NCI-H2227 (cell line): ENCODE data around the gene MRPL18.
"Not testable (repeated sequence)": the region's sequence is repeated elsewhere in the genome, so short reads cannot be mapped to it uniquely, and the experiment has no call there.

ENCODE experiments used
- DNase-seq: peaks from one replicate; lab custom pipeline; 2025; ENCODE audit not compliant: unreplicated experiment; lab: John Stamatoyannopoulos, UW

The MRPL18 gene

DNA sequence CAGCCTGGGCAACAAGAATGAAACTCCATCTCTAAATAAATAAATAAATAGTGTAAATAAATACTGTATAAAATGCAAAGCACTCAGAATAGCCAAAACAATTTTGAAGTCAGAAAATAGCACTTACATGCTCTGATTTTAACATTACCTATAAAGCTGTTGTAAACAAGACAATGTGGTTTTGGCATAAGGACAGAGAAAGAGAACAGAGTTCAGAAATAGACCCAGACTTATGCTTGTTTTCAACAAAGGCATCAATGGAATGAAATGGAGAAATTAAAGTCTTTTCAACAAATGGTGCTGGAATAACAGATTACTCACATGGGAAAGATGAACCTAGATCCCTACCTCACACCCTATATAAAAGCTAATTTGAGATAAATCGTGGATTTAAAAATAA lies 18.1 kb upstream of the MRPL18 start:
- no peak for DNase-seq

- DNase-seq = no peak
Measured at GRCh38 chr6:159777240-159777904, 12.9 kb upstream of the MRPL18 start.

GRCh38 chr6:159778131-159778530 lies 12.1 kb upstream of the MRPL18 start:
- DNase-seq = no peak

GRCh38 chr6:159778542-159779103 lies 11.6 kb upstream of the MRPL18 start:
- no peak for DNase-seq

- DNase-seq = no peak
Measured at GRCh38 chr6:159788276-159788675, 2.0 kb upstream of the MRPL18 start.

DNA sequence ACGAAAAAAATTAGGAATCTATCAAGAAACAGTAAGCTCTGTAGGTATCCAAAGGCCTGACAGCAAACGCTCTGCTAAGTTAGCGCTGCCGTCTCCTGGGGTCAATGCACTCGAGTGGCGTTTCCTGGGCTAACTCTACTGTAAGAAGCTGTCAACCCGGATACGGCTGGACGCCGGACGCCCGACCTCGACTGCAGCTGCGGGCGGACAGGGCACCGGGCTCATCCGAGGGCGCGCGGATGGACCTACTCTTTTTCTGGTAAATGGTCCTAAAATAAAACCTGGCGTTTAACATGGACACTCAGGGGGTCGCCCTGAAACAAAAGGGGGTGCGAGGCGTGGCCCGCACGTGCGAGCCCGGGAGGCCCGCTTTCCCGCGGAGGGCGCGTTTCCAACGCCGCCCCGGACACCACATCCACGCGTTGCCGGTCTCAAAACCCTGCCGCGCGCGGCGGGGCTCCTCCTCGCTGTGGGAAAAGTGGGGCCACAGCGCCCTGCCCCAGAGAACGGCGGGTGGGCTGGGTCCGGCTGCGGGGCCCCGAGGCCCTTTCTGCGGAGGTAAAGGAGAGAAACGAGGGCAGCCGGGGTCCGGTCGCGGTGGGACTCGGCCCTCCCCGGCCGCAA lies 1.4 kb upstream of the MRPL18 start:
- no peak for DNase-seq

DNA sequence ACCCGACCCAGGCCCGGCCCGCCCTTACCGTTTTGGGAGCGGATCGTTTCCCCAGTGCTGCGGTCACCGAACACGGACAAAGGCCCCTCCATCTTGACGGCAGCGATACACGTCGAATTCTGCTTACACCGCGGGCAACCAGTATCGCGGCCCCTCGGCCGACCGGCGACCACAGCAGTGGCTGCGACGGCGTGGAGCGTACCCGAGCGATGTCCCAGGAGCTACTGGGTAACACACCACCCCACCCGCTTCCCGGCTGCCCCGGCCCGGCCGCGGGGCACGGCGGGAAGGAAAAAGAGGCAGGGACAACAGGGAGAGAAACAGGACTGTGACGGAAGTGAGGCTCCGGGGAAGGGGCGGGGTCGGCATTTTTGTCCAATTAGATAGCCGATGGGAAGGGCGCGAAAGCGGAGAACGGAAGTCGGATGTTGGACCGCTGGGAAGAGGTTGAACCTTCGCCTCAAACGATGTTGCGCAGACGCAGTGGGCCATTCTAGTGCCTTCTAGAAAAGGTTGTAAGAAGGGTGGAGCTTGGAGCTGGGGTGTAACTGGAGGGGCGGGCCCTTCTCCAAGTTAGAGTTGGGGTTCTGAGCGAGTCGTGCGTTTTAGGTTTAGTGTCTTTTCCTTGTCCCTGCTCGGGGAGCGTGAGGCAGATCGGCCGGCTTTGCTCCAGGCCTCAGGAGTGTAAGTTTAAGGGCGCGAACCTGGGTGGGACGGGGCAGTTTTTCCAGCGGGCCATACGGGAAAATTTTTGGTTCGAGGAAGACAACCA lies 704 bp upstream of the MRPL18 start, which contains the start of gene TCP1:
Gene TCP1 (minus strand): TSS at position 226 of the 772 bp plus-strand sequence. CDS start 134 bp downstream, at position 92.
- DNase-seq = peak; percentile 98

DNA sequence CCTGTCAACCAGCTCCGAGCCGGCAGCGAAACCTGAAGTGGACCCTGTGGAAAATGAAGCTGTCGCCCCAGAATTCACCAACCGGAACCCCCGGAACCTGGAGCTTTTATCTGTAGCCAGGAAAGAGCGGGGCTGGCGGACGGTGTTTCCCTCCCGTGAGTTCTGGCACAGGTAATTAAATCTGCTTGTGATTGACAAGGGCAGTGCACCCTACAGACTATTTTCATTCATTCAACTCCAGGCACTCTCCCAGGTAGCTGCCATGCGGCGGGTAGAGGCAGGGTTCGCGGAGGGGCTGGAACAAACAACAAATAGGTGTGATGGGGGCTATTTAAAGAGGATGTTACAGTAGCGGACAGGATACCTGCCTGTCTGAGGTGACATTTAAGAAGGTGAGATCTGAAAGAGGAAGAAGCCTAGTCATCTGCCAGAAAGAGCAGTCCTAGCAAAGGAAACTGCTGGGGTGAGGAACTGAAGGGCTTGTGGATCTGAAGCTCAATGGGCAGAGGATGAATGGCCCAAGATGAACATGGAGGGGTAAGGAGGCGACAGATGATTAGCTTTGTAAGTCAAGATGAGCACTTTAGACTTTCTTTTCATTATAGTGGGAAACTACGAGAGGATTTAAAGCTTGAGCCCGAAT lies 810 bp downstream of the MRPL18 start:
- DNase-seq = no peak

DNA sequence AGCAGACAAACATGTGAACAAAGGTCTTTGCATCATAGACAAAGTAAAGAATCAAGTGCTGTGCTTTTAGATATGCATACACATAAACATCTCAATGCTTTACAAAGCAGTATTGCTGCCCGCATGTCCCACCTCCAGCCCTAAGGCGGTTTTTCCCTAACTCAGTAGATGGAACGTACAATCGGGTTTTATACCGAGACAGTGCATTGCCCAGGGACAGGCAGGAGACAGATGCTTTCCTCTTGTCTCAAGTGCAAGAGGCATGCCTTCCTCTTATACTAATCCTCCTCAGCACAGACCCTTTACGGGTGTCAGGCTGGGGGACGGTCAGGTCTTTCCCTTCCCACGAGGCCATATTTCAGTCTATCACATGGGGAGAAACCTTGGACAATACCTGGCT lies 4.7 kb downstream of the MRPL18 start:
- DNase-seq = not testable (repeated sequence)

- DNase-seq = no peak
Measured at GRCh38 chr6:159797554-159797953, 7.3 kb downstream of the MRPL18 start.

- no peak for DNase-seq
Measured at GRCh38 chr6:159800141-159800865, 10.0 kb downstream of the MRPL18 start, which contains the start of gene PNLDC1. TSS of gene PNLDC1 (plus strand) at chr6:159800276. CDS start at chr6:159800308, 32 bp downstream.

DNA sequence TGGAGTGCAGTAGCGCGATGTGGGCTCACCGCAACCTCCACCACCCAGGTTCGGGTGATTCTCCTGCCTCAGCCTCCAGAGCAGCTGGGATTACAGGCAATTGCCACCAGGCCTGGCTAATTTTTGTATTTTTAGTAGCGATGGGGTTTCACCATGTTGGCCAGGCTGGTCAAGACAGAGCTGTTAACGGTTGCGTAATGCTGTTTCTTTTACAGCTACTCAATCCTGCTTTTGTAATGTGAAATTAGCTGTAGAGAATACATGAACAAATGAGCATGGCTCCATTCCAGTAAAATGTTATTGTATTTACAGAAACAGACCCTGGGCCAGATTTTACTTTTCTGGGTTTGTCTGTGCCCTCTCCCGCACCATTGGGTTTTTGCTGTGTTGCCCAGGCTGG lies 11.7 kb downstream of the MRPL18 start:
- DNase-seq = no peak

- no peak for DNase-seq
Measured at GRCh38 chr6:159804504-159804903, 14.2 kb downstream of the MRPL18 start.

GRCh38 chr6:159805440-159806020 lies 15.3 kb downstream of the MRPL18 start:
- DNase-seq = no peak

DNA sequence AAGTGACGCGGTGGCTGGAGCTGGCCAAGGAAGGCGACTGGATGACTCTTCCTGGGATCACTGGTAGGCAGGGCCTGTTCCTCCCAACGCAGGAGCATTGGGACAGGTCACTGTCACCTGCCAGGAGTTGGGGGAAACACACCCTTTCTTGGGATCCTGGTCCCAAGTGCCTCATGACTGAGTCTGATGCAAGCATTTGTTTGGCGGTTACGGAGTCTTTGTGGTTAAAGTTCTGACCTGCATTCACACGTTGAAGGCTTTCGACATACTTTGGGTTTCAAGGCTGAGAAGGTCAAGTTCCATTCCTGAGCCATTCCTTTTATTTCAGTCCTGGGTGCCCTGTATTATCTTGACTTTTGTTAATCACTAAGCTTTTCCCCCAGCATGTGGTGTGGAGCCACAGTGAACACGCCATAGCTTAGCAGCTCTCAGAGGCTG lies 15.8 kb downstream of the MRPL18 start:
- DNase-seq = no peak

DNA sequence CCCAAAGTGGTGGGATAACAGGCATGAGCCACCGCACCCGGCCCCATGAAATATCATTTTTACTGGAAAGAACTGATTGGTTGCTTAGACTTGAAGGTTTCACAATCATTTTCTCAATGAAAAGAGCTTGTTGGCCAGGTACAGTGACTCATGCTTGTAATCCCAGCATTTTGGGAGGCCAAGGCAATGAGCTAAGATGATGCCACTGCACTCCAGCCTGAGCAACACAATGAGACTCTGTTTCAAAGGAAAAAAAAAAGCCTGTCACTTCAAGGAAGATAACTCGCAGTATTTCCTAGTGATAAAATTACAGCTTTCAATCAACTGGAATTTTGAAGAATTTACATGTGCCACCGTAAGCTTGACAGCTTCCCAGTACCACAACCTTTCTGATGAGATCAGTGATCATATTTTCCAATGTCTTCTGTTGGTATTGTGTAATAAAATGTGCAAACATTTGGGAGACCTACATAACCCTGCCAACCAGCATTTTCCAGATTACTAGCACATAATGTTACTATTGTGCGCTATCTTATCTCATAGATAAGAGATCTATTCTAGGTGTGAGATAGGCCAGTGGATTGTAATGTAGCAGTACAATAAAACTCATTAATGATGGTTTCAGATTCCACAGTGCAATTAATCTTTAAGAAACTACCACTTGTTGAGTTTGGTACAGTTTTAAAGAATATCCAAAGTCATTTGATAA lies 17.0 kb downstream of the MRPL18 start:
- no peak for DNase-seq

- no peak for DNase-seq
Measured at GRCh38 chr6:159808647-159809046, 18.4 kb downstream of the MRPL18 start.

DNA sequence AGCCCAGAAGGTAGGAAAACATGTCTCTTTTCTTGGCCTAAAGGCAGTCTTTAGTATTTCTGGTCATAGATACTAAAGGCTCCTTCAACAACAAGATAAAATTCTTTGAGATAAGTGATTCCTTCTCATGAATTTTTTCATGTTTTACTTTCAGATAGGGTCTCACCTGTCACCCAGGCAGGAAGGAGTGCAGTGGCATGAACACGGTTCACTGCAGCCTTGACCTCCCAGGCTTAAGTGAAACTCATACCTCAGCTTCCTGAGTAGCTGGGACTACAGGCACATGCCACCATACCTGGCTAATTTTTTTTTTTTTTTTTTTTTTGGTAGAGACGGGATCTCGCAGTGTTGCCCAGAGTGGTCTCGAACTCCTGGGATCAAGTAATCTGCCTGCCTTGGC lies 18.9 kb downstream of the MRPL18 start:
- no peak for DNase-seq

DNA sequence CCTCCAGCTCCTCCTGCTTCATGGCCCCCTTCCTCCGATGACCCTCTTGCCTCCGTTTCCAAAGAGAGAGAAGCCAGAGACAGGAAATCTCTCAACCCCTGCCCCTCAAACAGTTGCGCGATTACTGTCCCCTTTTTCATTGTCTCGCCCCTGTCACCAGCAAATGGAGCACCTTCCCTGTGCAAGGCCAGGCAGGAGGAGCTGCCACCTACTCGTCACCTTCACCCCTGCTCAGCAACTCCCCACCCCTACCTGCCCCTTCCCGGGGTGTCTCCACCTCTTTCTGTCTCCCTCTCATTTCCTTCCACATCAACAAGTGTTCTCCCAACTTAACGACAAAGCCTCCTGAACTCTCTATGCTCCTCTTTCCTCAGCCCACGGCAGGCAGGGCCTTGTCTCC lies 23.5 kb downstream of the MRPL18 start:
- DNase-seq = no peak
